ENCODE data around the gene ADAMTS7.

The ADAMTS7 gene

GRCh38 chr15:78712797-78713515 lies 98.3 kb downstream of the ADAMTS7 start:
- no peak for DNase-seq
- H3K27ac ChIP-seq: peak overlapping the region; percentile 65
- peaks cover 3% of the 10 kb centered on the region for H3K9me3 ChIP-seq (ENCODE audit: severe bottlenecking)
- H3K36me3 ChIP-seq: no peaks in the 10 kb centered on the region
- no peak overlapping the region for H3K4me3 ChIP-seq (ENCODE audit: low read depth, low read length)
- TF ChIP-seq, protein P1, sequence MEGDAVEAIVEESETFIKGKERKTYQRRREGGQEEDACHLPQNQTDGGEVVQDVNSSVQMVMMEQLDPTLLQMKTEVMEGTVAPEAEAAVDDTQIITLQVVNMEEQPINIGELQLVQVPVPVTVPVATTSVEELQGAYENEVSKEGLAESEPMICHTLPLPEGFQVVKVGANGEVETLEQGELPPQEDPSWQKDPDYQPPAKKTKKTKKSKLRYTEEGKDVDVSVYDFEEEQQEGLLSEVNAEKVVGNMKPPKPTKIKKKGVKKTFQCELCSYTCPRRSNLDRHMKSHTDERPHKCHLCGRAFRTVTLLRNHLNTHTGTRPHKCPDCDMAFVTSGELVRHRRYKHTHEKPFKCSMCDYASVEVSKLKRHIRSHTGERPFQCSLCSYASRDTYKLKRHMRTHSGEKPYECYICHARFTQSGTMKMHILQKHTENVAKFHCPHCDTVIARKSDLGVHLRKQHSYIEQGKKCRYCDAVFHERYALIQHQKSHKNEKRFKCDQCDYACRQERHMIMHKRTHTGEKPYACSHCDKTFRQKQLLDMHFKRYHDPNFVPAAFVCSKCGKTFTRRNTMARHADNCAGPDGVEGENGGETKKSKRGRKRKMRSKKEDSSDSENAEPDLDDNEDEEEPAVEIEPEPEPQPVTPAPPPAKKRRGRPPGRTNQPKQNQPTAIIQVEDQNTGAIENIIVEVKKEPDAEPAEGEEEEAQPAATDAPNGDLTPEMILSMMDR (IDR thresholded peaks at IDR 0.05; ENCODE audit: low read depth, low read length): no peak
- no peaks in the 10 kb centered on the region for H3K27me3 ChIP-seq (ENCODE audit: insufficient read depth, low read depth, severe bottlenecking)

DNA sequence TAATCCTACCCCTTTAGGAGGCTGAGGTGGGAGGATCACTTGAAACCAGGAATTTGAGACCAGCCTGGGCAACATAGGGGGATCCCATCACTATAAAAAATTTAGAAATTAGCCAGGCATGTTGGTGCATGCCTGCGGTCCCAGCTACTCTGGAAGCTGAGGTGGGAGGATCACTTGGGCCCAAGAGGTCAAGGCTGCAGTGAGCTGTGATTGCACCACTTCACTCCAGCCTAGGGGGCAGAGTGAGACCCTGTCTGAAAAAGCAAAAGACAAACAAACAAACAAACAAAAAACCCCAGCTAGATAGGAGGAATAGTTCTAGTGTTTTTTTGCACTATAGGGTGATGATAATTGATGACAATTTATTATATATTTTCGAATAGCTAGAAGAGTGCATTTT lies 99.6 kb downstream of the ADAMTS7 start:
- no peak for DNase-seq
- Histone ChIP-seq H3K27me3 (ENCODE audit: insufficient read depth, low read depth, severe bottlenecking) (no peaks in the 10 kb centered on the region), H3K9me3 (ENCODE audit: severe bottlenecking) (peaks cover 3% of the 10 kb centered on the region), H3K4me3 (ENCODE audit: low read depth, low read length) (no peak overlapping the region), H3K27ac (no peak overlapping the region), H3K36me3 (no peaks in the 10 kb centered on the region)
- TF ChIP-seq, protein P1 (IDR thresholded peaks at IDR 0.05; ENCODE audit: low read depth, low read length): no peak

- Histone ChIP-seq H3K4me3 (ENCODE audit: low read depth, low read length) (no peak overlapping the region), H3K27ac (peak overlapping the region; percentile 48), H3K27me3 (ENCODE audit: insufficient read depth, low read depth, severe bottlenecking) (no peaks in the 10 kb centered on the region), H3K36me3 (no peaks in the 10 kb centered on the region), H3K9me3 (ENCODE audit: severe bottlenecking) (peaks cover 18% of the 10 kb centered on the region)
- TF ChIP-seq, protein P1 (IDR thresholded peaks at IDR 0.05; ENCODE audit: low read depth, low read length): peak; percentile 91
- peak; percentile 83 for DNase-seq
These were observed 101.9 kb downstream of the ADAMTS7 start for GRCh38 chr15:78709263-78709882.

Data from WERI-Rb-1 (cell line).